Measurements from ENCODE around the gene ARSG. TPM values are rescaled to one million over a fixed set of nuclear protein-coding genes. Genes with fewer than 3 reads are reported as not detected.

ARSG gene
- polyA plus RNA-seq, 3 donors: 4.2 to 6.8 (median 5.0) TPM

Other genes with a start within 250 kb of the ARSG start
- 10 to 100 TPM; 76.9 to 95.6 (median 84.6) TPM for gene AMZ2, start 43.5 kb upstream of the ARSG start, polyA plus RNA-seq (ENCODE audit: insufficient read length in 3 of 3)
- gene SLC16A6, start 368 bp upstream of the ARSG start, polyA plus RNA-seq (ENCODE audit: insufficient read length in 3 of 3): 1 to 10 TPM in 1 of 3 donors, under 1 TPM in 2; 0.73 to 1.6 (median 0.83) TPM
- 10 to 100 TPM; 24.9 to 33.5 (median 29.3) TPM for gene WIPI1, start 166.0 kb downstream of the ARSG start, polyA plus RNA-seq (ENCODE audit: insufficient read length in 3 of 3)
- 100 to 1,000 TPM; 371 to 397 (median 391) TPM for gene PRKAR1A, start 220.9 kb downstream of the ARSG start, polyA plus RNA-seq (ENCODE audit: insufficient read length in 3 of 3)